Cardiac atrium fibroblast (primary cell): ENCODE measurements around the gene IRF6. TPM values are rescaled to one million over a fixed set of nuclear protein-coding genes. Genes with fewer than 3 reads are reported as not detected.

Source experiments
- total RNA-seq: library from RNA; depleted of rRNA; stranded (reverse); fragments of >200 nt; gene quantifications from 2 replicates; pipeline ENCODE4 v1.2.3, GENCODE V29; 2015

IRF6 gene
- total RNA-seq, result 0.32 TPM in 1 of 2 replicates, not detected in the other

GRCh38 chr1:209805875-209806760, at the start of gene IRF6:
IRF6 (minus strand) TSS chr1:209806142; CDS start chr1:209801413, 4,729 bp downstream.

GRCh38 chr1:209827384-209828262, 21.7 kb upstream of the IRF6 start, which contains the start of gene UTP25:
UTP25 (plus strand) TSS chr1:209827972; CDS start chr1:209828064, 92 bp downstream.

DNA sequence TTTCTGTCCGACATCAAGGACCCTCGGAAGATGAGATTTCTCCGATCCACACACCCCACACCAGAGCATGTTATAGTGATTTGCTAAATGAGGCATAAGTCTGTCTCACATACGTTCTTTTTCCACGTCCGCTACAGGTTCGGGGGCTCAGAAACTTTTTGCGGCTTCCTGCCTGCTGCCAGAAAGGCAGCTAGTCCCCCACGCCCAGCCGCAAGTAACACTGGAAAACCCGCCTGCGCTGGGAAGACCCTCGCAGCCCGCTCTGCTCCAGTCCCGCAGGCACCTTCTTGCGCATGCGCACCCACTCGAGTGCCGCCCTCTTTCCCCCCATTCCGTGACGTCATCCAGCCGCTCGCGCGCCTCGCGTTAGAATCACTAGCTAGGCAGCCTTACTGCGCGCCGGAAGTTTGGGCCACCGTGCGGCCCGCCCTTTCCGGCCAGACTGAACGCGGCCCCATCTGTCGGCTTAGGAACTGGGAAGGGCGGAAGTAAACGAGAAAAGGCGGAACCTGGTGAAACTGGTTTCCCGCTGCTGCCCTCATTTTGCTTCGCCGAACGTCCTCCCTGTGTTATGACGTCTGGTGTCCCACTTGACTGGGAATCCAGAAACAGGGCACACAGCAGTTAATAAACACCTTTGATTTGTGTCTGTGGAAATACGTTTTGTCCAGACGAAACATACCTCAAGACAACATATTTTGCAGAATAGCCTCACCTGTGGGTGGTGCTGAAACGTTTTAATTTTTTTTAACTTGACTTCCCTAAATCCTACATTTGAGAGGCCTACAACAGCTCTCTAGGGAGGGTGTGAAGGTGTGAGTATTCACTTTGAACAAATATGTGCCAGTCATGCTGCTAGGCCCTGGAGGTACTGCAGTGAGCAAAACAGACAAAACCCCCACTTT, 21.4 kb downstream of the IRF6 start, which contains the start of gene C1orf74:
C1orf74 (minus strand) TSS at position 295 of the 905 bp plus-strand sequence. CDS start 925 bp downstream, outside the sequence.

GRCh38 chr1:209755926-209756614, 49.9 kb downstream of the IRF6 start, which contains the start of gene TRAF3IP3:
TRAF3IP3 (plus strand) TSS chr1:209756053; CDS start chr1:209760040, 3,987 bp downstream.

Other genes starting within 250 kb of the IRF6 start
- not detected in 2 replicates for gene CAMK1G, start 222.4 kb downstream of the IRF6 start, total RNA-seq
- gene LAMB3, start 153.7 kb downstream of the IRF6 start, total RNA-seq, result 3.4 and 3.6 TPM in 2 replicates
- gene G0S2, start 130.7 kb downstream of the IRF6 start, total RNA-seq, result 14.8 and 34.5 TPM in 2 replicates
- gene HSD11B1, start 101.3 kb downstream of the IRF6 start, total RNA-seq, result 16.6 and 177 TPM in 2 replicates
- not detected in 2 replicates for gene TRAF3IP3, start 50.1 kb downstream of the IRF6 start, total RNA-seq
- gene C1orf74, start 21.6 kb downstream of the IRF6 start, total RNA-seq, result 1.1 and 2.3 TPM in 2 replicates
- 5.1 and 6.3 TPM in 2 replicates for gene UTP25, start 21.8 kb upstream of the IRF6 start, total RNA-seq
- gene SYT14, start 132.1 kb upstream of the IRF6 start, total RNA-seq, result 1.5 TPM in 1 of 2 replicates, not detected in the other